ENCODE measurements around the gene LIPT2. TPM values are rescaled to one million over a fixed set of nuclear protein-coding genes. Genes with fewer than 3 reads are reported as not detected.

LIPT2 gene
- total and polyA plus RNA-seq, 2 experiments from 2014 or later = 8.2 to 16.9 TPM

- no peak overlapping the region for H3K4me2 ChIP-seq
- H3K36me3 Mint-ChIP-seq (ENCODE audit: low read depth) = no peaks in the 10 kb centered on the region
- no peaks in the 10 kb centered on the region for H3K4me1 ChIP-seq (ENCODE audit: insufficient read depth)
- TF ChIP-seq EZH2phosphoT487 (IDR thresholded peaks at IDR 0.05; ENCODE audit: unreplicated experiment) = no peak
- no peak for TF ChIP-seq STAT1 (IDR thresholded peaks at IDR 0.05; ENCODE audit: unreplicated experiment)
- TF ChIP-seq JUNB (IDR thresholded peaks at IDR 0.05; ENCODE audit: unreplicated experiment) = no peak
- TF ChIP-seq CTCF (conservative IDR thresholded peaks at IDR 0.05; ENCODE audit: low read depth in 2 of 2) = peak; percentile 75 to 85
- no peak for TF ChIP-seq POLR2AphosphoS5 (IDR thresholded peaks at IDR 0.05; ENCODE audit: low read depth)
- peaks cover 8% of the 10 kb centered on the region for H3K4me1 Mint-ChIP-seq
- ATAC-seq (peak; percentile 82), DNase-seq (ENCODE audit: low spot score) (peak; percentile 89)
- no peaks in the 10 kb centered on the region for H3K27me3 Mint-ChIP-seq (ENCODE audit: insufficient read depth, low read depth, poor library complexity)
- H3K9me2 ChIP-seq (ENCODE audit: insufficient read depth) = no peaks in the 10 kb centered on the region
- H3K27ac Mint-ChIP-seq = no peak overlapping the region
- no peaks in the 10 kb centered on the region for H3K79me2 ChIP-seq (replicated peaks; ENCODE audit: insufficient read depth)
- H3K36me3 ChIP-seq (ENCODE audit: insufficient read depth) = no peaks in the 10 kb centered on the region
- no peak overlapping the region for H3K4me3 Mint-ChIP-seq
- no peak overlapping the region for H3K27ac ChIP-seq (ENCODE audit: low read depth)
- no peaks in the 10 kb centered on the region for H4K20me1 ChIP-seq (replicated peaks; ENCODE audit: insufficient read depth)
- H3K4me3 ChIP-seq = no peak overlapping the region
- H2AFZ ChIP-seq = peak overlapping the region; percentile 87
- H3K27me3 ChIP-seq (ENCODE audit: insufficient read depth) = no peaks in the 10 kb centered on the region
- H3K9me3 Mint-ChIP-seq = no peaks in the 10 kb centered on the region
- no peaks in the 10 kb centered on the region for H3F3A ChIP-seq (replicated peaks; ENCODE audit: low read depth)
Observed at GRCh38 chr11:74449369-74449931, 44.1 kb downstream of the LIPT2 start.

GRCh38 chr11:74447720-74448119, 45.8 kb downstream of the LIPT2 start:
- Mint-ChIP-seq H3K4me1 (peaks cover 21% of the 10 kb centered on the region), H3K27ac (no peak overlapping the region), H3K4me3 (no peak overlapping the region), H3K36me3 (ENCODE audit: low read depth) (no peaks in the 10 kb centered on the region), H3K27me3 (ENCODE audit: insufficient read depth, low read depth, poor library complexity) (no peaks in the 10 kb centered on the region), H3K9me3 (no peaks in the 10 kb centered on the region)
- no peaks in the 10 kb centered on the region for H3K36me3 ChIP-seq (ENCODE audit: insufficient read depth)
- H3K4me1 ChIP-seq (ENCODE audit: insufficient read depth) = peaks cover 4% of the 10 kb centered on the region; the same call in 1 of the 2 replicates
- no peaks in the 10 kb centered on the region for H3K79me2 ChIP-seq (replicated peaks; ENCODE audit: insufficient read depth)
- no peak overlapping the region for H3K4me3 ChIP-seq
- no peaks in the 10 kb centered on the region for H3K9me2 ChIP-seq (ENCODE audit: insufficient read depth)
- H3K27ac ChIP-seq (ENCODE audit: low read depth) = no peak overlapping the region
- no peaks in the 10 kb centered on the region for H4K20me1 ChIP-seq (replicated peaks; ENCODE audit: insufficient read depth)
- DNase-seq (ENCODE audit: low spot score) = no peak
- no peak overlapping the region for H2AFZ ChIP-seq
- H3K4me2 ChIP-seq = no peak overlapping the region
- no peaks in the 10 kb centered on the region for H3K27me3 ChIP-seq (ENCODE audit: insufficient read depth)
- no peak for ATAC-seq
- H3F3A ChIP-seq (replicated peaks; ENCODE audit: low read depth) = no peaks in the 10 kb centered on the region
- TF ChIP-seq EZH2phosphoT487 (IDR thresholded peaks at IDR 0.05; ENCODE audit: unreplicated experiment) (no peak), ZNF114 (CRISPR knock-in tag; IDR thresholded peaks at IDR 0.05) (no peak), ETS1 (IDR thresholded peaks at IDR 0.05) (no peak), EZH2 (IDR thresholded peaks at IDR 0.05; ENCODE audit: low read depth, unreplicated experiment) (no peak), POLR2AphosphoS5 (IDR thresholded peaks at IDR 0.05; ENCODE audit: low read depth) (no peak), STAT1 (IDR thresholded peaks at IDR 0.05; ENCODE audit: unreplicated experiment) (no peak), ZNF462 (CRISPR knock-in tag; IDR thresholded peaks at IDR 0.05) (no peak), CTCF (conservative IDR thresholded peaks at IDR 0.05; ENCODE audit: low read depth in 2 of 2) (no peak)
